Psoas muscle (tissue), 8 donors: ENCODE results near the gene CSNK1G1. TPM values are rescaled to one million over a fixed set of nuclear protein-coding genes. Genes with fewer than 3 reads are reported as not detected.
"Not testable (repeated sequence)": the region's sequence is repeated elsewhere in the genome, so short reads cannot be mapped to it uniquely, and the experiment has no call there.

Experiments
- ATAC-seq, 4 donors: fragments of 200-7000 bp; cut with Tn5 transposase; one replicate each; pipeline ENCODE4 v1.9.1; 2020; ENCODE audit warnings: moderate library complexity in 3 of 4, mild to moderate bottlenecking in 2 of 4
- DNase-seq, 2 donors: peaks; one replicate each; pipeline ENCODE4 v3.0.0-alpha.2; 2020
- H3K27ac ChIP-seq: fragments of 200-600 bp; one replicate; pipeline ENCODE4 v1.8.0; 2022
- H3K27me3 ChIP-seq, 3 donors: fragments of 200-600 bp in 1 of 3; one replicate each; pipeline versions ENCODE4 v1.6.1 to v1.8.0; 2013 to 2022; ENCODE audit warnings: low read length in 2 of 3, mild to moderate bottlenecking in 2 of 3, moderate library complexity in 1 of 3; ENCODE audit not compliant: insufficient read depth in 3 of 3
- H3K36me3 ChIP-seq, 2 donors: fragments of 200-600 bp in 1 of 2; one replicate each; pipeline versions ENCODE4 v1.6.1 to v1.8.0; 2013 to 2022; ENCODE audit warnings: low read depth in 1 of 2, mild to moderate bottlenecking in 1 of 2, moderate library complexity in 1 of 2; ENCODE audit not compliant: insufficient read depth in 1 of 2
- H3K4me1 ChIP-seq: fragments of 200-600 bp; one replicate; pipeline ENCODE4 v1.8.0; 2022
- H3K4me3 ChIP-seq: fragments of 200-600 bp; one replicate; pipeline ENCODE4 v1.8.0; 2022; ENCODE audit warnings: mild to moderate bottlenecking
- H3K9me3 ChIP-seq: fragments of 200-600 bp; one replicate; pipeline ENCODE4 v1.8.0; 2022
- WGBS, 3 donors: extraction: QIAGEN DNeasy Blood & Tissue Kit; methylation state at CpG; one replicate each; pipeline versions ENCODE4 v1.1.6 to v1.1.7; 2013; 5-methylcytosine and 5-hydroxymethylcytosine counted together
- intact Hi-C, 2 donors: fragments of 100-400 bp; cut with DNase I; formaldehyde crosslinking; loops; one replicate each; pipeline versions ENCODE4 v1.11.0 to v1.14.2; 2022
- polyA plus RNA-seq, 3 donors: library from polyadenylated mRNA; stranded (reverse); fragments of 200-250 nt; gene quantifications; one replicate each; pipeline ENCODE4 v1.2.3, GENCODE V29; 2013
- total RNA-seq, 4 donors: library from RNA; stranded (reverse); fragmentation: NEBNext Ultra II Directional in 2 of 4; extraction: Animal tissue kit (Norgen Biotek cat#: 25700) in 2 of 4; gene quantifications; one replicate each; pipeline versions ENCODE4 v1.2.1 to v1.2.4, GENCODE V29; 2021 to 2023
- TF ChIP-seq, protein P1 (sequence below): fragments of 200-600 bp; IDR thresholded peaks from one replicate; pipeline ENCODE4 v1.8.0; 2022; ENCODE audit warnings: antibody characterized with exemption
- donor health status: healthy with polysubstance abuse.
- donor health status: DM: no; HTN: no; CAD: no; lungs with moderate emphysema.
- donor health status: Bipolar disorder and iron deficiency.
- donor health status: healthy.
- donor health status: DM: yes; HTN: yes; CAD: no.
- donor health status: DM: no; HTN: no; CAD: no.
- donor health status: DM: no; HTN: no; CAD: no.
- donor health status: DM: yes; HTN: yes; CAD: no.

The CSNK1G1 gene
- total and polyA plus RNA-seq, 7 donors = 1.9 to 9.6 (median 7.1) TPM

DNA sequence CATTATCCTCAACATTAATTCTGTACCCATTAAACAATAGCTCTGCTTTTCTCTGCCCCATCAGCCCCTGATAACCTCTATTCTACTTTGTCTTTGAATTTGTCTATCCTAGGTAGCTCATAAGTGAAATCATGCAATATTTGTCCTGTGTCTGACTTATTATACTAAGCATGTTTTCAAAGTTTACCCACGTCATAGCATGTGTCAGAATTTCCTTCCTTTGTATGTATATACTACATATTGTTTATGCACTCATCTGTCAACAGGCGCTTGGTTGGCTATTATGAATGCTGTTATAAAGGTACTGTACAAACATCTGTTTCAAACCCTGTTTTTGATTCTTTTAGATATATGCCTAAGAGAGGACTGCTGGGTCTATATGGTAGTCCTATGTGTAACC, 18.2 kb downstream of the CSNK1G1 start:
- 92 to 95% (median 93%) methylated on average over 2 of the region's 2 CpGs for WGBS, 3 donors

DNA sequence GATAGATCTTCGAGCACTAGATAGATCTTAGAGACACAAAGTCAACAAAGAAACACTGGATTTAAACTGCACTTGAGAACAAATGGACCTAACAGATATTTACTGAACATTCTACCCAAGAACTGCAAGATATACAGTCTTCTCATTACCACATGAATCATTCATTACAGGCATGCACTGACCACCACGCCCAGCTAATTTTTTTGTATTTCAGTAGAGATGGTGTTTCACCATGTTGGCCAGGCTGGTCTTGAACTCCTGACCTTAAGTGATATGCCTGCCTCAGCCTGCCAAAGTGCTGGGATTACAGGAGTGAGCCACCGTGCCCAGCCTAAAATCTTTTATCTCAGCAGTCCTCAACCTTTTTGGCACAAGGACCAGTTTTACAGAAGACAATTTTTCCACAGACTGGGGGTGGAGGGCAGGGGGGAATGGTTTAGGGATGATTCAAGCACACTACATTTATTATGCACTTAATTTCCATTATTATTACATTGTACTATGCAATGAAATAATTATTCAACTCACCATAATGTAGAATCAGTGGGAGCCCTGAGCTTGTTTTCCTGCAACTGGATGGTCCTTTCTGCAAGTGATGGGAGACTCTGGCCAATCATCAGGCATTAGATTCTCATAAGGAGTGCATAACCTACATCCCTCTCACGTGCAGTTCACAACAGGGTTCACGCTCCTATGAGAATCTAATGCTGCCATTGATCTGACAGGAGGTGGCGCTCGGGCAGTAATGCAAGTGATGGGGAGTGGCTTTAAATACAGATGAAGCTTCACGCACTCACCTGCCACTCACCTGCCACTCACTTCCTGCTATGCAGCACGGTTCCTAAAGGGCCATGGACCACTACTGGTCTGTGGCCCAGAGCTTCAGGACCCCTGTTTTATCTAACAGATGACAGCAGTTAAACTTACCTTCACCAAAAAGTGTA, 21.7 kb downstream of the CSNK1G1 start:
- WGBS, 3 donors = 71 to 80% (median 79%) methylated on average over 9 of the region's 9 CpGs
- no peaks in the 10 kb centered on the region for H3K27me3 ChIP-seq
- no peak for DNase-seq
- H3K9me3 ChIP-seq = no peaks in the 10 kb centered on the region
- no peaks in the 10 kb centered on the region for H3K4me1 ChIP-seq
- no peak for ATAC-seq
- H3K4me3 ChIP-seq = no peak overlapping the region
- intact Hi-C loops = no loop called here
- H3K27ac ChIP-seq = no peak overlapping the region
- TF ChIP-seq, protein P1, sequence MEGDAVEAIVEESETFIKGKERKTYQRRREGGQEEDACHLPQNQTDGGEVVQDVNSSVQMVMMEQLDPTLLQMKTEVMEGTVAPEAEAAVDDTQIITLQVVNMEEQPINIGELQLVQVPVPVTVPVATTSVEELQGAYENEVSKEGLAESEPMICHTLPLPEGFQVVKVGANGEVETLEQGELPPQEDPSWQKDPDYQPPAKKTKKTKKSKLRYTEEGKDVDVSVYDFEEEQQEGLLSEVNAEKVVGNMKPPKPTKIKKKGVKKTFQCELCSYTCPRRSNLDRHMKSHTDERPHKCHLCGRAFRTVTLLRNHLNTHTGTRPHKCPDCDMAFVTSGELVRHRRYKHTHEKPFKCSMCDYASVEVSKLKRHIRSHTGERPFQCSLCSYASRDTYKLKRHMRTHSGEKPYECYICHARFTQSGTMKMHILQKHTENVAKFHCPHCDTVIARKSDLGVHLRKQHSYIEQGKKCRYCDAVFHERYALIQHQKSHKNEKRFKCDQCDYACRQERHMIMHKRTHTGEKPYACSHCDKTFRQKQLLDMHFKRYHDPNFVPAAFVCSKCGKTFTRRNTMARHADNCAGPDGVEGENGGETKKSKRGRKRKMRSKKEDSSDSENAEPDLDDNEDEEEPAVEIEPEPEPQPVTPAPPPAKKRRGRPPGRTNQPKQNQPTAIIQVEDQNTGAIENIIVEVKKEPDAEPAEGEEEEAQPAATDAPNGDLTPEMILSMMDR = no peak
- H3K36me3 ChIP-seq = no peaks in the 10 kb centered on the region

More for the DNA sequence above, 18.2 kb downstream of the CSNK1G1 start:
- H3K4me1 ChIP-seq = no peaks in the 10 kb centered on the region
- ATAC-seq = no peak
- no peaks in the 10 kb centered on the region for H3K27me3 ChIP-seq
- H3K27ac ChIP-seq = no peak overlapping the region
- intact Hi-C loops = no loop called here
- DNase-seq = no peak
- H3K9me3 ChIP-seq = no peaks in the 10 kb centered on the region
- no peak overlapping the region for H3K4me3 ChIP-seq
- peaks cover 0 to 3% of the 10 kb centered on the region in 2 donors for H3K36me3 ChIP-seq
- TF ChIP-seq, protein P1 = no peak

DNA sequence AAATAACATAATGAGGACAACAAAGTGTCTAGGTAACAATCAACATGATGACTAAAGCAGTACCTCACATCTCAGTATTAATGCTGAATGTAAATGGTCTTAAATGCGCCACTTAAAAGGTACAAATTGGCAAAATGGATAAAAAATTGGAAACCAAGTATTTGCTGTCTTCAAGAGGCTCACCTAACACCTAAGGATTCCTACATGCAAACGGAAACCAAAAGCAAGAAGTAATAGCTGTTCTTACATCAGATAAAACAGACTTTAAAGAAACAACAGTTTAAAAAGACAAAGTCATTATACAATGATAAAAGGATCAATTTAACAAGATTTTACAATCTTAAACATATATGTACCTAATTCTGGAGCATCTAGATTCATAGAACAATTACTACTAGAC, 22.5 kb downstream of the CSNK1G1 start:
- ATAC-seq = no peak
- WGBS, 3 donors = 95 to 98% (median 96%) methylated on average over 2 of the region's 2 CpGs
- TF ChIP-seq, protein P1 = no peak
- H3K36me3 ChIP-seq = no peaks in the 10 kb centered on the region
- no peaks in the 10 kb centered on the region for H3K4me1 ChIP-seq
- H3K27ac ChIP-seq = no peak overlapping the region
- no peaks in the 10 kb centered on the region for H3K27me3 ChIP-seq
- H3K9me3 ChIP-seq = no peaks in the 10 kb centered on the region
- H3K4me3 ChIP-seq = no peak overlapping the region
- intact Hi-C loops = no loop called here
- no peak for DNase-seq

DNA sequence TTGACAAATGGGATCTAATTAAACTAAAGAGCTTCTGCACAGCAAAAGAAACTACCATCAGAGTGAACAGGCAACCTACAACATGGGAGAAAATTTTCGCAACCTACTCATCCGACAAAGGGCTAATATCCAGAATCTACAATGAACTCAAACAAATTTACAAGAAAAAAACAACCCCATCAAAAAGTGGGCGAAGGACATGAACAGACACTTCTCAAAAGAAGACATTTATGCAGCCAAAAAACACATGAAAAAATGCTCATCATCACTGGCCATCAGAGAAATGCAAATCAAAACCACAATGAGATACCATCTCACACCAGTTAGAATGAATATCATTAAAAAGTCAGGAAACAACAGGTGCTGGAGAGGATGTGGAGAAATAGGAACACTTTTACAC, 24.3 kb downstream of the CSNK1G1 start:
- H3K27ac ChIP-seq, H3K36me3 ChIP-seq, ATAC-seq, H3K9me3 ChIP-seq, intact Hi-C loops, H3K27me3 ChIP-seq, H3K4me1 ChIP-seq, H3K4me3 ChIP-seq, DNase-seq: not testable (repeated sequence)
- WGBS, 3 donors = 49 to 70% (median 57%) methylated on average over 2 of the region's 3 CpGs

DNA sequence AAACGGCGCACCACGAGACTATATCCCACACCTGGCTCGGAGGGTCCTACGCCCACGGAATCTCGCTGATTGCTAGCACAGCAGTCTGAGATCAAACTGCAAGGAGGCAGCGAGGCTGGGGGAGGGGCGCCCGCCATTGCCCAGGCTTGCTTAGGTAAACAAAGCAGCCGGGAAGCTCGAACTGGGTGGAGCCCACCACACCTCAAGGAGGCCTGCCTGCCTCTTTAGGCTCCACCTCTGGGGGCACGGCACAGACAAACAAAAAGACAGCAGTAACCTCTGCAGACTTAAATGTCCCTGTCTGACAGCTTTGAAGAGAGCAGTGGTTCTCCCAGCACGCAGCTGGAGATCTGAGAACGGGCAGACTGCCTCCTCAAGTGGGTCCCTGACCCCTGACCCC, 29.0 kb downstream of the CSNK1G1 start:
- ATAC-seq, intact Hi-C loops, H3K9me3 ChIP-seq, DNase-seq, H3K4me1 ChIP-seq, H3K27ac ChIP-seq, H3K4me3 ChIP-seq, H3K36me3 ChIP-seq, H3K27me3 ChIP-seq: not testable (repeated sequence)
- WGBS, 3 donors = 56 to 73% (median 57%) methylated on average over 3 to 8 of the region's 15 CpGs

DNA sequence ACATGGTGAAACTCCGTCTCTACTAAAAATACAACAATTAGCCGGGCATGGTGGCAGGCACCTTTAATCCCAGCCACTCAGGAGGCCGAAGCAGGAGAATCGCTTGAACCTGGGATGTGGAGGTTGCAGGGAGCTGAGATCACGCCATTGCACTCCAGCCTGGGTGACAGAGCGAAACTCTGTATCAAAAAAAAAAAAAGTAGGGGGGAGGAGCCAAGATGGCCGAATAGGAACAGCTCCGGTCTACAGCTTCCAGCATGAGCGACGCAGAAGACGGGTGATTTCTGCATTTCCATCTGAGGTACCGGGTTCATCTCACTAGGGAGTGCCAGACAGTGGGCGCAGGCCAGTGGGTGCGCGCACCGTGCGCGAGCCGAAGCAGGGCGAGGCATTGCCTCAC, 29.5 kb downstream of the CSNK1G1 start:
- H3K27ac ChIP-seq, intact Hi-C loops, H3K27me3 ChIP-seq, H3K9me3 ChIP-seq, DNase-seq, ATAC-seq, H3K4me3 ChIP-seq, H3K36me3 ChIP-seq, H3K4me1 ChIP-seq: not testable (repeated sequence)
- WGBS, 3 donors = 94 to 96% (median 95%) methylated on average over 8 to 12 of the region's 20 CpGs
